CD4-positive, alpha-beta T cell (primary cell): ENCODE measurements around the gene JAM2. TPM values are rescaled to one million over a fixed set of nuclear protein-coding genes. Genes with fewer than 3 reads are reported as not detected.

Experiments
- ATAC-seq: fragments of 200-7000 bp; cut with Tn5 transposase; one replicate; pipeline ENCODE4 v1.10.0; 2022; ENCODE audit warnings: mild to moderate bottlenecking; ENCODE audit not compliant: poor library complexity
- CTCF ChIA-PET: fragments of 350-600 bp; sonication (Branson Sonifier 250); formaldehyde crosslinking; loops from one replicate; lab custom pipeline; 2021; ENCODE audit warnings: antibody characterized with exemption, inconsistent platforms; lab: Charles Lee
- POLR2A ChIA-PET: fragments of 350-600 bp; sonication (Branson Sonifier 250); formaldehyde crosslinking; loops from one replicate; lab custom pipeline; 2021; ENCODE audit warnings: antibody characterized with exemption, inconsistent platforms; lab: Charles Lee
- DNase-seq, 14 experiments: peaks; one replicate each; pipeline ENCODE4 v3.0.0-alpha.2; 2013 to 2020; ENCODE audit warnings: mixed read lengths in 2 of 14
- H3K27ac ChIP-seq, 2 donors: one replicate each; pipeline versions ENCODE4 v1.5.1 to v1.7.0; 2013; ENCODE audit warnings: low read length in 2 of 2, low read depth in 1 of 2, mild to moderate bottlenecking in 1 of 2
- H3K27me3 ChIP-seq, 2 experiments: 1 replicate in 1 of 2; 2 replicates in 1 of 2; pipeline versions ENCODE4 v1.6.1 to v1.7.0; 2013; ENCODE audit warnings: low read length in 2 of 2, control low read depth in 1 of 2, mild to moderate bottlenecking in 1 of 2, moderate library complexity in 1 of 2; ENCODE audit not compliant: insufficient read depth in 2 of 2, control insufficient read depth in 1 of 2
- H3K36me3 ChIP-seq: one replicate; pipeline ENCODE4 v1.6.1; 2013; ENCODE audit warnings: low read length, control low read depth; ENCODE audit not compliant: insufficient read depth
- H3K4me1 ChIP-seq: one replicate; pipeline ENCODE4 v1.6.1; 2013; ENCODE audit warnings: low read length, control low read depth; ENCODE audit not compliant: insufficient read depth
- H3K4me3 ChIP-seq: one replicate; pipeline ENCODE4 v1.5.1; 2013; ENCODE audit warnings: mild to moderate bottlenecking, low read length, moderate library complexity
- H3K9me3 ChIP-seq, 2 experiments: 1 replicate in 1 of 2; 2 replicates in 1 of 2; pipeline versions ENCODE4 v1.6.1 to v1.7.0; 2013; ENCODE audit warnings: low read length in 2 of 2, mild to moderate bottlenecking in 2 of 2, control low read depth in 1 of 2, moderate library complexity in 1 of 2; ENCODE audit not compliant: control insufficient read depth in 1 of 2, insufficient read depth in 1 of 2
- H3K27ac Mint-ChIP-seq: one replicate; pipeline ENCODE4 v1.8.0; 2020; ENCODE audit warnings: mixed read lengths
- H3K27me3 Mint-ChIP-seq: one replicate; pipeline ENCODE4 v1.8.0; 2021; ENCODE audit warnings: mixed read lengths
- H3K36me3 Mint-ChIP-seq: one replicate; pipeline ENCODE4 v1.8.0; 2021; ENCODE audit warnings: low read depth, mixed read lengths
- H3K4me1 Mint-ChIP-seq: one replicate; pipeline ENCODE4 v1.8.0; 2021; ENCODE audit warnings: low read depth, mixed read lengths
- H3K4me3 Mint-ChIP-seq: one replicate; pipeline ENCODE4 v1.8.0; 2020; ENCODE audit warnings: mild to moderate bottlenecking, mixed read lengths
- H3K9me3 Mint-ChIP-seq: one replicate; pipeline ENCODE4 v1.8.0; 2020; ENCODE audit warnings: mixed read lengths
- CTCF ChIP-seq: fragments of 200-600 bp; IDR thresholded peaks from one replicate; pipeline ENCODE4 v1.8.0; 2022; ENCODE audit warnings: antibody characterized with exemption, mild to moderate bottlenecking
- intact Hi-C, 2 experiments: fragments of 100-400 bp; cut with DNase I in 1 of 2; cut with micrococcal nuclease in 1 of 2; formaldehyde crosslinking; loops; one replicate each; pipeline versions ENCODE4 v1.15.1 to v1.9.0; 2023 to 2025; cut with DNase I, micrococcal nuclease
- total RNA-seq, 174 experiments: library from RNA in 2 of 174; stranded (reverse) in 2 of 174; gene quantifications; one replicate each; pipeline ENCODE4 v1.2.3 and lab custom pipeline; 2021 to 2026

The JAM2 gene
- total RNA-seq, 2 experiments from 2014 or later: not detected

- H3K36me3 Mint-ChIP-seq: no peaks in the 10 kb centered on the region
- ATAC-seq (no peak), DNase-seq (no peak)
- H3K4me1 Mint-ChIP-seq: peaks cover 16% of the 10 kb centered on the region
- H3K27ac Mint-ChIP-seq: no peak overlapping the region
- no peak for TF ChIP-seq CTCF
- ChIA-PET CTCF (interaction anchor here (1.1 kb wide), 1 partner anchor 35 kb away, joined by 3 read pairs; no protein-coding TSS in a partner anchor), POLR2A (interaction anchor here (0.6 kb wide), 1 partner anchor 35 kb away, joined by 3 read pairs; no protein-coding TSS in a partner anchor)
- no peak overlapping the region for H3K4me3 Mint-ChIP-seq
- H3K9me3 Mint-ChIP-seq: no peaks in the 10 kb centered on the region
- Histone ChIP-seq H3K4me1 (peaks cover 15% of the 10 kb centered on the region), H3K36me3 (no peaks in the 10 kb centered on the region), H3K9me3 (no peaks in the 10 kb centered on the region), H3K4me3 (no peak overlapping the region), H3K27ac (no peak overlapping the region), H3K27me3 (peaks cover 5 to 8% of the 10 kb centered on the region in 2 experiments)
- intact Hi-C loops: no loop called here
- peaks cover 16% of the 10 kb centered on the region for H3K27me3 Mint-ChIP-seq
Observed at GRCh38 chr21:25643486-25643885, 4.4 kb downstream of the JAM2 start.

- TF ChIP-seq CTCF: no peak
- CTCF ChIA-PET: no interaction called here
- no peaks in the 10 kb centered on the region for H3K27me3 Mint-ChIP-seq
- no peak overlapping the region for H3K27ac Mint-ChIP-seq
- POLR2A ChIA-PET: interaction anchor here (1.4 kb wide), 1 partner anchor 8 kb away, joined by 3 read pairs; no protein-coding TSS in a partner anchor
- no peak for DNase-seq
- no peak overlapping the region for H3K4me3 Mint-ChIP-seq
- ATAC-seq: no peak
- H3K27me3 ChIP-seq: no peaks in the 10 kb centered on the region
- no peaks in the 10 kb centered on the region for H3K4me1 ChIP-seq
- no peaks in the 10 kb centered on the region for H3K36me3 ChIP-seq
- H3K4me1 Mint-ChIP-seq: no peaks in the 10 kb centered on the region
- intact Hi-C loops: no loop called here
- no peaks in the 10 kb centered on the region for H3K9me3 ChIP-seq
- no peak overlapping the region for H3K4me3 ChIP-seq
- H3K36me3 Mint-ChIP-seq: no peaks in the 10 kb centered on the region
- H3K27ac ChIP-seq: no peak overlapping the region
- H3K9me3 Mint-ChIP-seq: no peaks in the 10 kb centered on the region
Observed at GRCh38 chr21:25646474-25646873, 7.4 kb downstream of the JAM2 start.

- Histone ChIP-seq H3K9me3 (no peaks in the 10 kb centered on the region), H3K4me3 (no peak overlapping the region), H3K27me3 (no peaks in the 10 kb centered on the region), H3K36me3 (no peaks in the 10 kb centered on the region), H3K27ac (no peak overlapping the region), H3K4me1 (no peaks in the 10 kb centered on the region)
- no peaks in the 10 kb centered on the region for H3K9me3 Mint-ChIP-seq
- no peaks in the 10 kb centered on the region for H3K36me3 Mint-ChIP-seq
- no peak for TF ChIP-seq CTCF
- ChIA-PET CTCF (no interaction called here), POLR2A (no interaction called here)
- H3K4me1 Mint-ChIP-seq: no peaks in the 10 kb centered on the region
- DNase-seq (peak in 1 of 14 experiments; percentile 1), ATAC-seq (no peak)
- intact Hi-C loops: no loop called here
- no peak overlapping the region for H3K4me3 Mint-ChIP-seq
- no peak overlapping the region for H3K27ac Mint-ChIP-seq
- no peaks in the 10 kb centered on the region for H3K27me3 Mint-ChIP-seq
Observed at GRCh38 chr21:25647647-25648046, 8.6 kb downstream of the JAM2 start.
